GM23338 (cell line): Measurements from ENCODE around the gene RBM8A.

Experiments used
- CREB1 ChIP-seq: fragments of 250-450 bp; sonication (Bioruptor Pico); IDR thresholded peaks from 2 replicates; pipeline ENCODE4 v1.5.0; 2020; ENCODE audit warnings: low read depth, mild to moderate bottlenecking, moderate library complexity
- CTCF ChIP-seq, 2 experiments: fragments of 200-600 bp in 1 of 2; sonication (generic) in 1 of 2; conservative IDR thresholded peaks; 2 replicates each; pipeline versions ENCODE4 v1.5.1 to v1.6.1; 2016 to 2017; ENCODE audit warnings: antibody characterized with exemption in 2 of 2, low read depth in 2 of 2, mild to moderate bottlenecking in 2 of 2, moderate library complexity in 1 of 2
- EZH2 ChIP-seq: fragments of 200-600 bp; sonication (generic); IDR thresholded peaks from one replicate; pipeline ENCODE4 v1.8.0; 2017; ENCODE audit warnings: antibody characterized with exemption, mild to moderate bottlenecking, low read depth; ENCODE audit not compliant: unreplicated experiment
- EZH2phosphoT487 ChIP-seq: fragments of 200-600 bp; sonication (generic); IDR thresholded peaks from one replicate; pipeline ENCODE4 v1.8.1; 2018; ENCODE audit warnings: antibody characterized with exemption; ENCODE audit not compliant: unreplicated experiment
- JUNB ChIP-seq: IDR thresholded peaks from one replicate; pipeline ENCODE4 v1.6.1; 2016; ENCODE audit warnings: antibody characterized with exemption; ENCODE audit not compliant: unreplicated experiment
- POLR2AphosphoS5 ChIP-seq: IDR thresholded peaks from 2 replicates; pipeline ENCODE4 v1.6.1; 2016; ENCODE audit warnings: antibody characterized with exemption, low read depth
- TF ChIP-seq, protein P1 (sequence below): fragments of 250-450 bp; sonication (Bioruptor Pico); IDR thresholded peaks from 2 replicates; pipeline ENCODE4 v1.5.0; 2020; ENCODE audit warnings: mild to moderate bottlenecking, moderate library complexity

- TF ChIP-seq EZH2: no peak
- no peak for TF ChIP-seq CTCF (conservative IDR thresholded peaks at IDR 0.05; ENCODE audit: low read depth in 2 of 2)
- no peak for TF ChIP-seq POLR2AphosphoS5
- TF ChIP-seq, protein P1, sequence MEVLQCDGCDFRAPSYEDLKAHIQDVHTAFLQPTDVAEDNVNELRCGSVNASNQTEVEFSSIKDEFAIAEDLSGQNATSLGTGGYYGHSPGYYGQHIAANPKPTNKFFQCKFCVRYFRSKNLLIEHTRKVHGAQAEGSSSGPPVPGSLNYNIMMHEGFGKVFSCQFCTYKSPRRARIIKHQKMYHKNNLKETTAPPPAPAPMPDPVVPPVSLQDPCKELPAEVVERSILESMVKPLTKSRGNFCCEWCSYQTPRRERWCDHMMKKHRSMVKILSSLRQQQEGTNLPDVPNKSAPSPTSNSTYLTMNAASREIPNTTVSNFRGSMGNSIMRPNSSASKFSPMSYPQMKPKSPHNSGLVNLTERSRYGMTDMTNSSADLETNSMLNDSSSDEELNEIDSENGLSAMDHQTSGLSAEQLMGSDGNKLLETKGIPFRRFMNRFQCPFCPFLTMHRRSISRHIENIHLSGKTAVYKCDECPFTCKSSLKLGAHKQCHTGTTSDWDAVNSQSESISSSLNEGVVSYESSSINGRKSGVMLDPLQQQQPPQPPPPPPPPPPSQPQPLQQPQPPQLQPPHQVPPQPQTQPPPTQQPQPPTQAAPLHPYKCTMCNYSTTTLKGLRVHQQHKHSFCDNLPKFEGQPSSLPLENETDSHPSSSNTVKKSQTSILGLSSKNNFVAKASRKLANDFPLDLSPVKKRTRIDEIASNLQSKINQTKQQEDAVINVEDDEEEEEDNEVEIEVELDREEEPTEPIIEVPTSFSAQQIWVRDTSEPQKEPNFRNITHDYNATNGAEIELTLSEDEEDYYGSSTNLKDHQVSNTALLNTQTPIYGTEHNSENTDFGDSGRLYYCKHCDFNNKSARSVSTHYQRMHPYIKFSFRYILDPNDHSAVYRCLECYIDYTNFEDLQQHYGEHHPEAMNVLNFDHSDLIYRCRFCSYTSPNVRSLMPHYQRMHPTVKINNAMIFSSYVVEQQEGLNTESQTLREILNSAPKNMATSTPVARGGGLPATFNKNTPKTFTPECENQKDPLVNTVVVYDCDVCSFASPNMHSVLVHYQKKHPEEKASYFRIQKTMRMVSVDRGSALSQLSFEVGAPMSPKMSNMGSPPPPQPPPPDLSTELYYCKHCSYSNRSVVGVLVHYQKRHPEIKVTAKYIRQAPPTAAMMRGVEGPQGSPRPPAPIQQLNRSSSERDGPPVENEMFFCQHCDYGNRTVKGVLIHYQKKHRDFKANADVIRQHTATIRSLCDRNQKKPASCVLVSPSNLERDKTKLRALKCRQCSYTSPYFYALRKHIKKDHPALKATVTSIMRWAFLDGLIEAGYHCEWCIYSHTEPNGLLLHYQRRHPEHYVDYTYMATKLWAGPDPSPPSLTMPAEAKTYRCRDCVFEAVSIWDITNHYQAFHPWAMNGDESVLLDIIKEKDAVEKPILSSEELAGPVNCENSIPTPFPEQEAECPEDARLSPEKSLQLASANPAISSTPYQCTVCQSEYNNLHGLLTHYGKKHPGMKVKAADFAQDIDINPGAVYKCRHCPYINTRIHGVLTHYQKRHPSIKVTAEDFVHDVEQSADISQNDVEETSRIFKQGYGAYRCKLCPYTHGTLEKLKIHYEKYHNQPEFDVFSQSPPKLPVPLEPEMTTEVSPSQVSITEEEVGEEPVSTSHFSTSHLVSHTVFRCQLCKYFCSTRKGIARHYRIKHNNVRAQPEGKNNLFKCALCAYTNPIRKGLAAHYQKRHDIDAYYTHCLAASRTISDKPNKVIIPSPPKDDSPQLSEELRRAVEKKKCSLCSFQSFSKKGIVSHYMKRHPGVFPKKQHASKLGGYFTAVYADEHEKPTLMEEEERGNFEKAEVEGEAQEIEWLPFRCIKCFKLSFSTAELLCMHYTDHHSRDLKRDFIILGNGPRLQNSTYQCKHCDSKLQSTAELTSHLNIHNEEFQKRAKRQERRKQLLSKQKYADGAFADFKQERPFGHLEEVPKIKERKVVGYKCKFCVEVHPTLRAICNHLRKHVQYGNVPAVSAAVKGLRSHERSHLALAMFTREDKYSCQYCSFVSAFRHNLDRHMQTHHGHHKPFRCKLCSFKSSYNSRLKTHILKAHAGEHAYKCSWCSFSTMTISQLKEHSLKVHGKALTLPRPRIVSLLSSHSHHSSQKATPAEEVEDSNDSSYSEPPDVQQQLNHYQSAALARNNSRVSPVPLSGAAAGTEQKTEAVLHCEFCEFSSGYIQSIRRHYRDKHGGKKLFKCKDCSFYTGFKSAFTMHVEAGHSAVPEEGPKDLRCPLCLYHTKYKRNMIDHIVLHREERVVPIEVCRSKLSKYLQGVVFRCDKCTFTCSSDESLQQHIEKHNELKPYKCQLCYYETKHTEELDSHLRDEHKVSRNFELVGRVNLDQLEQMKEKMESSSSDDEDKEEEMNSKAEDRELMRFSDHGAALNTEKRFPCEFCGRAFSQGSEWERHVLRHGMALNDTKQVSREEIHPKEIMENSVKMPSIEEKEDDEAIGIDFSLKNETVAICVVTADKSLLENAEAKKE (CRISPR knock-in tag): no peak
- no peak for TF ChIP-seq EZH2phosphoT487
- no peak for TF ChIP-seq CREB1 (CRISPR knock-in tag)
- no peak for TF ChIP-seq JUNB
These were observed 28.2 kb upstream of the RBM8A start for GRCh38 chr1:145955436-145955835.
